Keratinocyte (primary cell): ENCODE data around the gene BCAS1. TPM values are rescaled to one million over a fixed set of nuclear protein-coding genes. Genes with fewer than 3 reads are reported as not detected.

Experiments used
- DNase-seq: peaks from one replicate; pipeline ENCODE4 v3.0.0-alpha.2; 2011; ENCODE audit warnings: low read depth, missing footprints, low spot score
- FAIRE-seq: peaks from 2 replicates; lab custom pipeline; 2011; peaks lifted over from hg19 to GRCh38; lab: Jason Lieb, UNC
- H2AFZ ChIP-seq: 2 replicates; pipeline ENCODE4 v1.6.0; 2012; ENCODE audit warnings: low read length, control low read depth, inconsistent platforms; ENCODE audit not compliant: control insufficient read depth
- H3K27ac ChIP-seq: 2 replicates; pipeline ENCODE4 v1.5.1; 2011; ENCODE audit warnings: low read length; ENCODE audit not compliant: control insufficient read depth, insufficient read depth
- H3K27me3 ChIP-seq: 3 replicates; pipeline ENCODE4 v1.6.0; 2011; ENCODE audit warnings: low read length; ENCODE audit not compliant: control insufficient read depth, insufficient read depth; ENCODE audit errors: extremely low read depth
- H3K36me3 ChIP-seq, 2 experiments: 2 replicates in 1 of 2; 3 replicates in 1 of 2; pipeline ENCODE4 v1.5.1; 2011; ENCODE audit warnings: low read length in 2 of 2, mild to moderate bottlenecking in 1 of 2; ENCODE audit not compliant: control insufficient read depth in 2 of 2, insufficient read depth in 2 of 2; ENCODE audit errors: extremely low read depth in 1 of 2
- H3K4me1 ChIP-seq: 3 replicates; pipeline ENCODE4 v1.5.1; 2011; ENCODE audit warnings: low read length; ENCODE audit not compliant: control insufficient read depth, insufficient read depth; ENCODE audit errors: extremely low read depth
- H3K4me2 ChIP-seq: 3 replicates; pipeline ENCODE4 v1.6.0; 2011; ENCODE audit warnings: low read depth, low read length; ENCODE audit not compliant: control insufficient read depth, insufficient read depth; ENCODE audit errors: extremely low read depth
- H3K4me3 ChIP-seq, 3 experiments: fragments of 200-600 bp in 1 of 3; sonication (generic) in 1 of 3; 2 replicates in 2 of 3; 3 replicates in 1 of 3; pipeline ENCODE4 v1.5.1; 2011 to 2016; ENCODE audit warnings: low read length in 3 of 3, mild to moderate bottlenecking in 3 of 3, control low read depth in 2 of 3, inconsistent platforms in 1 of 3, low read depth in 1 of 3, mixed read lengths in 1 of 3, mixed run types in 1 of 3, moderate library complexity in 1 of 3; ENCODE audit not compliant: control insufficient read depth in 2 of 3, insufficient read depth in 2 of 3; ENCODE audit errors: extremely low read depth in 1 of 3
- H3K79me2 ChIP-seq: 2 replicates; pipeline ENCODE4 v1.6.0; 2012; ENCODE audit warnings: low read length; ENCODE audit not compliant: control insufficient read depth, insufficient read depth
- H3K9ac ChIP-seq: 3 replicates; pipeline ENCODE4 v1.6.0; 2011; ENCODE audit warnings: low read length; ENCODE audit not compliant: control insufficient read depth, insufficient read depth; ENCODE audit errors: extremely low read depth
- H3K9me1 ChIP-seq: 3 replicates; pipeline ENCODE4 v1.6.0; 2011; ENCODE audit warnings: low read length; ENCODE audit not compliant: control insufficient read depth, insufficient read depth; ENCODE audit errors: extremely low read depth
- H3K9me3 ChIP-seq: 2 replicates; pipeline ENCODE4 v1.5.1; 2012; ENCODE audit warnings: low read depth, low read length; ENCODE audit not compliant: control insufficient read depth
- H4K20me1 ChIP-seq: 3 replicates; pipeline ENCODE4 v1.6.0; 2011; ENCODE audit warnings: low read length; ENCODE audit not compliant: control insufficient read depth, insufficient read depth; ENCODE audit errors: extremely low read depth
- CTCF ChIP-seq, 3 experiments: IDR thresholded peaks in 1 of 3; conservative IDR thresholded peaks in 1 of 3; optimal IDR thresholded peaks in 1 of 3; 2 replicates in 2 of 3; 3 replicates in 1 of 3; pipeline versions ENCODE3 to v1.5.1; 2011; ENCODE audit warnings: low read length in 3 of 3, mild to moderate bottlenecking in 3 of 3, moderate library complexity in 2 of 3, control low read depth in 1 of 3, inconsistent platforms in 1 of 3; ENCODE audit not compliant: insufficient read depth in 2 of 3; ENCODE audit errors: extremely low read depth in 1 of 3
- EZH2 ChIP-seq: IDR thresholded peaks from one replicate; pipeline ENCODE4 v1.6.1; 2012; ENCODE audit warnings: inconsistent platforms, mild to moderate bottlenecking, low read length, moderate library complexity
- dilution Hi-C: fragments of 300-500 bp; cut with MboI; formaldehyde crosslinking; loops from one replicate; pipeline ENCODE4 v1.7.0; 2020; ENCODE audit warnings: low sequenced_read_pairs; ENCODE audit not compliant: extremely low pct_ligation_motif_present
- polyA plus RNA-seq, 5 experiments: library from polyadenylated mRNA; depleted of rRNA in 3 of 5; stranded (reverse) in 3 of 5; stranded (forward) in 1 of 5; unstranded in 1 of 5; fragments of >200 nt; gene quantifications; 1 replicate in 1 of 5; 2 replicates in 3 of 5; 3 replicates in 1 of 5; pipeline versions ENCODE4 v1.2.1 to v1.2.3, GENCODE V29; 2011 to 2012; ENCODE audit warnings: missing spikeins in 2 of 5, low read depth in 1 of 5, low replicate concordance in 1 of 5

The BCAS1 gene
- polyA plus RNA-seq, 1 donor (not counting 4 experiments of a cell fraction or from before 2014, with no cell fraction given), result not detected

- no peak overlapping the region for H3K27ac ChIP-seq
- FAIRE-seq (no peak), DNase-seq (no peak)
- dilution Hi-C loops, result loop anchor here (10.0 kb wide), 1 partner anchor 100 kb away; no protein-coding TSS in a partner anchor
- H3K9ac ChIP-seq, result no peak overlapping the region
- H3K79me2 ChIP-seq, result no peaks in the 10 kb centered on the region
- H3K27me3 ChIP-seq, result no peaks in the 10 kb centered on the region
- TF ChIP-seq EZH2 (no peak), CTCF (optimal IDR thresholded peaks at IDR 0.05 in 1 of 3, IDR thresholded peaks at IDR 0.05 in 1 of 3, conservative IDR thresholded peaks at IDR 0.05 in 1 of 3; ENCODE audit: extremely low read depth in 1 of 3, insufficient read depth in 2 of 3, low read length in 3 of 3) (no peak)
- H3K9me3 ChIP-seq, result no peaks in the 10 kb centered on the region
- no peak overlapping the region for H3K4me2 ChIP-seq
- no peaks in the 10 kb centered on the region for H3K9me1 ChIP-seq
- H3K36me3 ChIP-seq, result no peaks in the 10 kb centered on the region
- no peak overlapping the region for H3K4me3 ChIP-seq
- peaks cover 3% of the 10 kb centered on the region for H3K4me1 ChIP-seq
- H2AFZ ChIP-seq, result no peak overlapping the region
- H4K20me1 ChIP-seq, result no peaks in the 10 kb centered on the region
These were observed 115.4 kb downstream of the BCAS1 start for GRCh38 chr20:53954723-53955658.

- TF ChIP-seq CTCF (optimal IDR thresholded peaks at IDR 0.05 in 1 of 3, IDR thresholded peaks at IDR 0.05 in 1 of 3, conservative IDR thresholded peaks at IDR 0.05 in 1 of 3; ENCODE audit: extremely low read depth in 1 of 3, insufficient read depth in 2 of 3, low read length in 3 of 3) (no peak), EZH2 (no peak)
- Histone ChIP-seq H3K79me2 (no peaks in the 10 kb centered on the region), H3K9ac (no peak overlapping the region), H3K9me1 (no peaks in the 10 kb centered on the region), H3K4me2 (no peak overlapping the region), H3K27ac (no peak overlapping the region), H2AFZ (no peak overlapping the region), H3K4me1 (peaks cover 18% of the 10 kb centered on the region), H4K20me1 (no peaks in the 10 kb centered on the region), H3K4me3 (no peak overlapping the region), H3K27me3 (no peaks in the 10 kb centered on the region), H3K9me3 (no peaks in the 10 kb centered on the region), H3K36me3 (no peaks in the 10 kb centered on the region)
- FAIRE-seq (no peak), DNase-seq (no peak)
- dilution Hi-C loops, result loop anchor here (10.0 kb wide), 1 partner anchor 102 kb away; no protein-coding TSS in a partner anchor
These were observed 117.8 kb downstream of the BCAS1 start for GRCh38 chr20:53952528-53953096.
